SKM-1 (cell line): ENCODE data around the gene PLCXD3.
"Not testable (repeated sequence)": the region's sequence is repeated elsewhere in the genome, so short reads cannot be mapped to it uniquely, and the experiment has no call there.

Experiments used
- DNase-seq: peaks from one replicate; lab custom pipeline; 2025; ENCODE audit not compliant: unreplicated experiment; lab: John Stamatoyannopoulos, UW

The PLCXD3 gene

DNA sequence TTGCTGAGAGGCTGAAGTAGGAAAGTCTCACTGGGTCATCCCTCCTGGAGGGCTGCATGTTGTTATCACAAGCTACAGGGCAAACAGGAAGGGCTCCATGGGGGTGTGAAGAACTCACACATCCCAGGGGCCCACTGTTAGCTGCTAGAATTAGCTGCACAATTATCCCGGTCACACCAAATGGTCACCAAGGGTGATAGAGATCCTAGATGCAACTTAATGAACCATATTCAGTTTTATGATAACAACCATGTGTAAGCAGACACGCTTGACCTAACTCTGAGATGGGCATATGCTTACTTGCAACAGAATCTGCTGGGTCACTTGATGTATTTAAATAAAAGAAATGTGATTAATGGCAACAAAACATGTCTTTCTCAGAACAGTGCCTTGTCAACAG, 153.6 kb downstream of the PLCXD3 start:
- DNase-seq: no peak

DNA sequence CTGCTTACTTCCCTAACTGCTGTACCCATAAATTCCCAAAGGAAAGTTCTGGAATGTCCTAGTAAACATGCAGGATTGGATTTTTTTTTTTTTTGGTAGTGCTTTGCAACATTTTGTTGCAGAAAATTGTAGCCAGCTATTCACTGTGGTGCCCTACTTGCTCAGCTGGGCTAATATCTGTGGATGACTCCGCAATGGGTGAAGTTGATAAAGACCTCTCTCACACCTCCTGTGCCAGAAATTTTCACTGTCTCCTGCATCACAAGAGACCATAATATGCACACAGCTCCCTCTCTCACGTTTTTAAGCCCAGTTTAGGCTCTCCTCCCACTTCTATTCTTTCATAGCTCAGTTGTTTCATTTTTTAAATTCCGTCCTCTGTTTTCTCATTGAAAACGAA, 160.6 kb downstream of the PLCXD3 start:
- DNase-seq: no peak

DNA sequence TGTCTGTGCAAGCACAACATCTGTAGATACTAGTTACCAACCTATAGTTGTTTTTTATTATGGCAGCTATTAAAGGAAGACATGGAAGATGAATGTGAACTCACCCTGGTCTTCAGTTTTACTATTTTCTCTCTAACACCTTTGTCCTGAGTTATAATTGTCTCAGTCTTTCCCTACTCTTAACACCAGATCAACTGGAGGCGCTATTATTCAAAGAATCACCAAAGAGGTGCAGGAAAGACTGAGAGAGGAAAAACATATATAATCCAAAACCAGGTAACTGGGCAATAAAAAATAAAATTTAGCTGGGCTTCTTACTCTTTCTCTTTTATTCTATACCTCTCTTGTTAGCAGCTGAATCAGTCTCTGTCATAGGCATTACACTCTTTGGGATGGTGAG, 162.8 kb downstream of the PLCXD3 start:
- DNase-seq: no peak

DNA sequence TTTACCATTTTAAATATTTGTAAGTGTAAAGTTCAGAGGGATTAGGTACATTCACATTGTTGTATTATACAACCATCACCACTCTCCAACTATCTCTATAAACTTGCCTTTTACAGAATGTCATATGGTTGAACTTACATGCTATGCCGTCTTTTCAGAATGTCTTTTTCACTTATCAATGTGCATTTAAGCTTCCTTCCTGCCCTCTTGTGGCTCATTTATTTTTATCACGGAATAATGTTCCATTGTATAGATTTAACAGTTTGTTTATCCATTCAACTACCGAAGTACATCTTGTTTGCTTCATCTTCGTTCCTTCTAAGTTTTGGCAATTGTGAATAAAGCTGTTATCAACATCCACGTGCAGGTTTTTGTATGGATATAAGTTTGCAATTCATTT, 163.8 kb downstream of the PLCXD3 start:
- no peak for DNase-seq

DNA sequence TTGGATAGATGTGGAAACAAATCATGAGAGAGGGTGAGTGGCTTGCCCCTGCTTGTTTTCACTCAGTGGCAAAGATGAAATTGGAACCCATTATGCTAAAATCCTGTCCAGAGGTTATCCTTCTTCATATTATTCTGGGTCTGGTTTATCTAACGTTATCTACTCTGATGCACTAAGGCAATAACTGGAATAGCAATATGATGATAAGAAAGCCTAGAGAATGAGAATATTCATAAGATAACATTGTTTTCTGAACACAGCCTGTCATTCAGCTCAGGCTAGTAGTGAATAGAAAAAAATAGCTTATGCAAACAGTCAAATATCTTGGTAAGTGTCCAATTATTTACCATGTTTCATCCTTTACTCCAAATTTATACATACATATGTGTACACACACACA, 165.1 kb downstream of the PLCXD3 start:
- DNase-seq: no peak

DNA sequence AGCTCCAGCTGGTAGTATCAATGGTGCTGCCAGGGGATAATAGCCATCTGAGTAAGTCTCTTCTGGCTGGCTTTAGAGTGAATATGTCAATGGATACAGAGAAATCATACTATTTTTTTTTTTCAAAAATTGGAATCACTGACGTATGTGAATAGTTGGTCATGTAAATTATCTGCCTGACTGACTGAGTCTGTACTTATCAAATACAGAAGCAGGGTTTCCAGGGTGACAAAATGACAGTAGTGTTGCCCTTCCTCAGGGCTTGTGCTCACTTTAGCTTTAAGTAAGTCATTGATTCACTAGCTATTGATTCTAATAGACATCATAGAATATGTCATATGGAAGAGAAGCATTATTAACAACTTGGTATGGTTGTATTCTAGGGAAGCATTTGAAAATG, 171.1 kb downstream of the PLCXD3 start:
- DNase-seq: no peak

DNA sequence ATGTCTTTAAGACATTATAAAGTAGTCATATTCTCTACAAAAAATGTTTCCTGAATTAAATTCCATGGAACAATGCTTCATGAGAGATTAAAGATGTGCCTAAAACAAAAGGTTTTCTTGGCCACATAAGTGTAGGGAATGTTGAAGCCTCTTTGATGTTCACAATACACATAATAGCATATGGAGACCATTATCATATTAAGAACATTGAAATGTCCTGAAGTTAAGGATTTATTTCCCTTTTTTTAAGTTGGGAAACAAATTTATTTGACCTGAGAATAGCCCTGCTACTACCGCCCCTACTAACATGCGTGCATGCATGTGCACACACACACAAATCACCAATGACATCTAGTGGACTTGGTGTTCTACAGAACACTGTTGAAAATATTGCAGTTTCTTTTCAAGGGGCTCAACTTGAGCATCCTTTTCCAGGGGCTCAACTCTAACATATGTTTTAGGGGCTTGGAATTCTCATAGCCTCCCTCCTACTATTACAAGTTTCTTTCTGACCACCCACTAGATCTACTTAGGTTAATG, 172.2 kb downstream of the PLCXD3 start:
- DNase-seq: no peak

DNA sequence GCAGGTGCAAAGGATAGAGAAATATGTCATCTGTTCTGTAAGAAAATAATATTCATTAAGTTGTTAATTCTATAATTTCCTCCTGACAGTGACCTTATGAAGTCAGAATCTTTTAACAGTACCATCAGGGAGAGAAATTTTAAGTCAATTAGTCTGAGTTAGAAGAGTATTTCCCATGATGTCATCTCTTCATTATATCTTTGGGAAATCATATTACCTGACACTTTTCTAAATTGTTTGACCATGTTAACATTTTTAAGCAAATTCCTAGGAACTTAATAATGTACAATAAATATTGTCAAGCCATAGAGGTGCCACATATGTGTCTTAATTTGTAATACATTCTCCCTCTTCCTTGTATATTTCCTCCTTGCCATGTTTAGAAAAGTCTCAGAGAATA, 172.7 kb downstream of the PLCXD3 start:
- no peak for DNase-seq

DNA sequence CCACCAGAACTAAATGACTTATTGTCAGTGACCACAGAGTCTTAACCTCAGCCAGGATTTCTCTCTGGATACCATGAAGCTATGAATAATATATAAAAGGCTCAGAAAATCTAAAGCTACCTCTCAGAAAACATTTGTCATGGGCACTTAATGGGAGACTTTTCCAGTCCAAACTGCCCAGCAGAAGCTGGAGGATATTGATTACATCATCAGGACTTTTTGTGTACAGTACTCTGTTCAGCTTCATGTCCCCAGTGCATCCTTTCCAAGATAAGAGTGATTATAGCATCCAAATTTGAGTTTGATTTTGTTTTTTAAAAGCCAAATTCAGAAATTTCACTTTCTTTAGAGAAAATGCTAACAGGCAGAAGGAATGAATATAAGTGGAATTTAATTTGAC, 173.2 kb downstream of the PLCXD3 start:
- DNase-seq: no peak

DNA sequence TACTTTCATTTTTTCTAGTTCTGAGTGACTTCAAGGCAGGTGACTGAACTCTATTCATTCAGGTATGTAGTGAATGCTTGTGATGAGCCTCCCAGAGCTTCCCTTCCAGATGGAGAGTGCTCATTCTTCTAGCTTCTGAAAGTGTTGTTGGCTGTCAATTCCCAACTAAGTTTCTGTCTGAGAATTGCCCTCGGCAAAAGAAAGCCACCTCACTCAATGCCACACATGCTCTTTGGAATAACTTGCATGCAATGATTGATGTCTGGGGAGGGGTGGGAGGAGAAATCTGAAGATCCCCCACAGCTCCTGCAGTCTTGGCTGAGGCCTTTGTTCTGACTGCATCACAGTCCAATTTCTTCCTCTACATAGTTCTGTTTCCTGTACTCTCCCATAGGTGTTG, 173.9 kb downstream of the PLCXD3 start:
- DNase-seq: no peak

DNA sequence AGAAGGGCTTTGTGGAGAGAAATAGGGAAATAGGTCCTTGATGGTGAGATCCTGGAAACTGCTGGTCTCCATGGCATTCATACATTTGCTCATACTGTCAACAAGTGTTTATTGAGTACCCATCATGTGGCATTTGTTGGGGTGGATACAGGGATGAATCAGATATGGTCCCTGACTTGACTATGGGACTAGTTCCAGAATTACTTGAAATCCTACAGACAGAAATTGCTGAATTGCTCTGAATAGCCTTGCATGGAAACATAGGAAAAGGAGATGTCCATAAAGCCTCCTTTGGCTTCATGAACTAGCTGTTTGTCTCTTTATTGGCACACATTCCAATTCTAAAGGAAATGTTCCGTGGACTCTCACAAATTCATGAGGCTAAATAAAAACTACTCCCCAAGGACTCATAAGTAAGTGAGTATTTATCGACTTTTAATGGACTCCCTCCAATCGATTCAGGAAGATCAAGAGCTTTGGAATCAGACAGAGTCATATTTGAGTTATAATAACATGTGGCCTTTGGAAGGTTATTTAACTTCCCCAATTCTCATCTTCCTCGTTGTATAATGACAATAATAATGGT, 174.7 kb downstream of the PLCXD3 start:
- DNase-seq: no peak

DNA sequence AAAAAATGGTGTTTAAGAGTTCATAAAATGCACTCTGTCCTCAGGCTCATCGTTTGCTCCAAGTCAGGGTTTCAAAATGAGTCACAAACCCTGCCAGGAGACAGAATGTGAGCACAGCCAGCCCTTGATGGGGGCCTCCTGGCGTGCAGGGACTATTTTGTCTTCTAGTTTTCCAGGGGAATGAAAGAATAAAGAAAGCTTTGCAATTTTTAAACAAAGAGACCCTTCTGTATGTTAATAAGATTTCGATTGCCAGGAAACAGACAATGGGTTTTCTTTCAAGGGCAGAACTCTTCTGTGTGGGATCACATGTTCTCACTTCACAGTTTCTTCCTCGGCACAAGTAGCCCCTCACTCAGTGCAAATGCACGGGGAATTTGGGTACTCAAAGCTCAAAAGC, 175.6 kb downstream of the PLCXD3 start:
- no peak for DNase-seq

DNA sequence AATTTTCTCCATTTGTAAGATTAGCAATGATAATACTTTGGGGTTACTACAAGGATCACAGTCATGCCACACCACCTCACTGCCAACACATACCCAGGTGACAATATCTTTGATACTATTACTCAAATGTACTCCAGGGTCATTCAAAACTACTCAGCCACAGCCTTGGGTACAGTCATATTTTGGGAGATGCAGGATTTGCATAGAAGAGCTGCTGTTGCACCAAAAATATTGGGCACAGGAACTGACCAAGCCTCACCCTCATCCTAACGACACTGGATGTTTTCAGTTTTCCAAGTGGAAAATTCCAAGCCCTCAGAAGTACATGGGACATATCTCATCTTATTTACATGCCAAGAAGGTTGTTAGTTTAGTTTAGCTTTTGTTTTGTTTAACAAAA, 176.2 kb downstream of the PLCXD3 start:
- no peak for DNase-seq

DNA sequence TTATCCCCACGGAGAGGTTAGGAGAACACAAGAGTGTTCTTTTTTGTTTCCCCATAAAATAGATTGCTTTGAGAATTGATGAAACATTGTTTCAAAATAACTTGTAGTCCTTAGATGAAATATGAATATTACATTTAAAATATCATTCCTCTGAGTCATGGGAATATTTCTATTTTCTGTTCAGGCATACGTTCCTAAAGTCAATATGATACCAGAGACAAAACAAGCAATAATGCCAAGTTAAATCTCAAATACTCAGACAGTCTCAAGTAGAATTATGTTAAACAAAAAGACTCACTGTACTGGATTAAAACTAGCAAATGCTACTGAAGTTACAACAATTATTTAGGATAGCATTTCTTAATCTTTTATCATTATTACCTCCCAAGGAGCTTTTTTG, 185.3 kb downstream of the PLCXD3 start:
- DNase-seq: no peak

DNA sequence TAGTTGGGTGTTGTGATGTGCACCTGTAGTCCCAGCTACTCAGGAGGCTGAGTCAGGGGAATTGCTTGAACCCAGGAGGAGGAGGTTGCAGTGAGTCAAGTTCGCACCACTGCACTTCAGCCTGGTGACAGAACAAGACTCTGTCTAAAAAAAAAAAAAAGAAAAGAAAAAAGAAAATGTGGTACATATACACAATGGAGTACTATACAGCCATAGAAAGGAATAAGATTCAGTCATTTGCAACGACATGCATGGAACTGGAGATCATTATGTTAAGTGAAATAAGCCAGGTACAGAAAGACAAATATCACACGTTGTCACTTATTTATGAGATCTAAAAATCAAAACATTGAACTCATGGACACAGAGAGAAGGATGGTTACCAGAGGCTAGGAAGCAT, 187.6 kb downstream of the PLCXD3 start:
- DNase-seq: not testable (repeated sequence)

DNA sequence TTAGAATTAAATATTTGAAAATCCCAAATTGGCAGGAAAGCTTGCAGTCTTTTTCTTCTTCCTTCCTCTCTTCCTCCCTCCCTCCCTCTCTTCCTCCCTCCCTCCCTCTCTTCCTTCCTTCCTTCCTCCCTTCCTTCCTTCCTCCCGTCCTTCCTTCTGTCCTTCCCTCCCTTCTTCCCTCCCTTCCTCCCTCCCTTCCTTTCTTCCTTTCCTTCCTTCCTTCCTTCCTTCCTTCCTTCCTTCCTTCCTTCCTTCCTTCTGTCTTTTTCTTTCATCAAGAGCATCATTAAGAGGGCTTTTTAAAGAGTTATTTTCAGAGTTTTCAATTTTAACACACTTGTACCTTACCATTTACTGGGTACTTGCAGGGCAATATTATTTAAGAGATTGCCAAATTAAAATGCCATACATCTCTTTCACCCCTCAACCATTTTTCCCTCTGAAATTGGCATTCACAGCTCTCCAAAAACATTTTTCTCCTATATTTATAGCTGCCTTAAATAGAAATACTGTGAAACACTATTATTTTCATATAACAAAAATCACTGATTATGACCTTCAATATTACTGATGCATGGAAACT, 197.8 kb downstream of the PLCXD3 start:
- no peak for DNase-seq

DNA sequence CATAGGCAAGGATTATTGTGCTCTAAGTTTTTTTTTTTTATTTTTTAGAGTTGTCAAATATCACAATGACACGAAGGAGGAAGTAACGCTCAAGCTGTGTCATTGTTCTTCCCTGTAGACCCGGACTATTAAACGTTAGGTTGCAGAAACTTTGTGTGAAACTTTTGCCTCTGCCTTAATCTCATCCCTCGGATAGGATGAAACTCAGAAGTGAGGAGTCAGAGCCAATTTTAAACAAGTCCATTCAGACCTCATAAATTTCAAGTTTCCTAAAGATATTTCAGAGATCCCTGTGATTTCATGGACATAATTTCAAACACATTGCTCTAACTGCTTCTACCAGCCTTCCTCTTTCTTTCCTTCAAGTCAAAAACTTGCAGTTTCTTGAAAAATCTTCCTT, 198.3 kb downstream of the PLCXD3 start:
- no peak for DNase-seq

DNA sequence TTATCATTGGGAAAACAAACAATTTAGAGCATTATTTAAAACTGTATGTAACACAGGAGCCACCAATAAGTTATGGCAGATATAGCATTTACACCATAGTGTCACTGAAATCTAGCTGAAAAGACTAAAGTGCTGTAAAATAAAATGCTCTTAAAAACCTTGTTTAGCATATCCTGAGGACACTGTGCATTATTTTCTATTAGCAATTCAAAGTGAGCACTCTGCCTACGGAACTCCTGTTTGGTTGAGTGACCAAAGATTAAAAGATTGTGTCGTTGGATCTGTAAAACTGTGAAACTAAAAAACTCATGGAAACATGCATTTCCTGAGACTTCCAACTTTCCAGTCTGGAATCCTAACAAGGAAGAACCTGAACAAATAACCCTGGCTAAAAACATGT, 201.1 kb downstream of the PLCXD3 start:
- no peak for DNase-seq

DNA sequence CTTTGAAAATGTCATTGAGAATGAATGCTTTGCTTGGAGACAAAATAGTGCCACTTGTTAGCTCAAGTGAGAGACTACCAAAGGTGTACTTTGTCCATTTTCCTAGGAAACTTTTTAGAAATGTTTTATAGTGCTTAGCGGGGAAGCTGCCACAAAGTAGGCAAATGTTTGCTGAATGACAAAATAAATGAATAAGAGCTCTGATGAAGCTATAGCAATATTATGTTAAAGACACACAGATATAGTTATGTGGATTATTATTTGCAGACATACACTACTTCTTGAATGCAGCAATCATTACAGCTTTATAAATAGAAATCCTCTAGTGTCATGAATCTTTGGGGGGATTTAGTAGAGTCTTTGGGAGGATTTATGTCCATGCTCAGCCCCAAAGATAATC, 204.4 kb downstream of the PLCXD3 start:
- DNase-seq: no peak

DNA sequence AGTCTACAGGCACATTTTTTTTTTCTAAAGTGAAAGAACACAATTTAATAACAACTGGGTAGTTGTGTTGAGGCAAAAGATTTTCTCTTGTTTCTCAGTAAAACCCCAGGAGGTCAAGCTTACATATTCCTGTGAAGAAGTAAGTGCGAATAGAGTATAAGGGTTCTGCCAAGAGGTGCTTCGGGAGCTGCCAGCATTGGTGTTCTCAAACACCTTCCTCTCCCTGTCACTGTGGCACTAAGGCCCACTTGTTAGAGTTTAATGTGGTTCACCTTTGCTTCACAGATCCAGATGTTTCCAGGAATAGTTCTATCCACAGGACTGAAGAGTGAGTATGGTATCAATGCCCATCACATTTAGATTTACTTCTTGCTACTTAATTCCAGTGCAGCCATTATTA, 205.3 kb downstream of the PLCXD3 start:
- DNase-seq: no peak

DNA sequence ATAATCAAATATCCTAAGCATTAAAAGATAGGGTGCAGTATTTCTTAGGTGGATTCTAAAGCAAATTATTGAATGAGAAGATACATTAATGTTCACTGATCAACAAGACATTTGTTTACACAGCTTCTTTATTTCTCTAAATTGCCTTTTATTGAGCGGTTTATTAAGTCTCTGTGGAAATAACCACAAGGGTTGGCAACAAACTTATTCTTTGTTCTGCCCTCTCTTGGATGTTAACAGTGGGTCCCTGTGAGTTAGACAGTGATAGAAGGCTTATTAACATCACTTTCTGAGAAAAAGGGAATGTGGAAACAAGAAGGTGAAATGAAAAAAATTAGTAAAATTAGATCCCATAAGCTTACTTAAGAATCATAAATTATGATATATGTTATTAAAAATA, 214.3 kb downstream of the PLCXD3 start:
- DNase-seq: no peak

DNA sequence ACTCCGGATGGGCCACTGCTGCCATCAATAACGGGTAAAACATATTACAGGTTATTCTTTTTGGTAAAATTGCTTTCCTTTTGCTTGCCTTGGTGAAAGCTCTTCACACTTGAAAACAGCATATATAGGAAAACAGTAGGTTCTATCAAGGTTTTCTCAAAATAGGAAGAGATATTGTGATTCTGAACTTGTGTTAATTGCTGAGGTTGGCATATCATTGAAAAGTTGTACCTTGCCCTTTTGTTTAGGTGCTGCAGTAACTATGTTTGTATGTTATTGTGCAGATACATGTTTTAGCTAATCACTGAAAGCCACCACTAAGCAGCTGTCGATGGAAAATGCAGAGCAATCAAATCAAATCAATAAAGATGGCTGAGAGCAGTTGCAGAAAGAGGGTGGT, 219.1 kb downstream of the PLCXD3 start:
- no peak for DNase-seq

DNA sequence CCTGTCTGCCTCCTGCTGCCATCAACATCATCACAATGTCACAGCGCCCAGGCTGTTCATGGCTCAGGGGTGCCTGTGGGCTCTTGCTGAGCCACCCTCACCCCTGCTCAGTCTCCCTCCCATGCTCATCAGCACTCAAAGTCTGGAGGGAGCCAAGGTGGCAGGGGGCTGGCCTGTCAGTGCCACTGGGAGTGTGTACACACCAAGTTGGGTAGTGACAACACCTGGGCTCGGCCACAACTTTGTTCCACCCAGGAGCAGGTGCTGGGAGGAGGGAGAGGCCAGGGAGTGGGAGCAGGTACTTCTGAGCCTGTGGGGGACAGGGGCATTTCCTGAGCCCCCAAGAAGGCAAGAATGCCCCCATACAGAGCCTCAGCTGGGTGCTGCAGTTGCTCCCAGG, 219.6 kb downstream of the PLCXD3 start:
- DNase-seq: no peak
